ENCODE results near the gene PSMB11. TPM values are rescaled to one million over a fixed set of nuclear protein-coding genes. Genes with fewer than 3 reads are reported as not detected.

The PSMB11 gene
- total RNA-seq, 1 donor from 2014 or later, result not detected

Other genes with a start within 250 kb of the PSMB11 start
- gene SLC7A7, start 226.8 kb upstream of the PSMB11 start, total RNA-seq, result 2.3 TPM
- 96.7 TPM for gene MRPL52, start 212.3 kb upstream of the PSMB11 start, total RNA-seq
- gene MMP14, start 205.6 kb upstream of the PSMB11 start, total RNA-seq, result 26.1 TPM
- 71.0 TPM for gene LRP10, start 170.5 kb upstream of the PSMB11 start, total RNA-seq
- gene REM2, start 159.0 kb upstream of the PSMB11 start, total RNA-seq, result 0.19 TPM
- 48.1 TPM for gene RBM23, start 123.1 kb upstream of the PSMB11 start, total RNA-seq
- 40.2 TPM for gene PRMT5, start 112.8 kb upstream of the PSMB11 start, total RNA-seq
- 16.5 TPM for gene HAUS4, start 85.1 kb upstream of the PSMB11 start, total RNA-seq
- 14.0 TPM for gene AJUBA, start 59.7 kb upstream of the PSMB11 start, total RNA-seq
- 3.7 TPM for gene C14orf93, start 32.1 kb upstream of the PSMB11 start, total RNA-seq
- gene PSMB5, start 7.3 kb upstream of the PSMB11 start, total RNA-seq, result 120 TPM
- gene CDH24, start 15.3 kb downstream of the PSMB11 start, total RNA-seq, result 2.6 TPM
- 72.4 TPM for gene ACIN1, start 52.9 kb downstream of the PSMB11 start, total RNA-seq
- gene C14orf119, start 53.3 kb downstream of the PSMB11 start, total RNA-seq, result 28.9 TPM
- not detected for gene CIROP, start 62.8 kb downstream of the PSMB11 start, total RNA-seq
- not detected for gene CEBPE, start 77.0 kb downstream of the PSMB11 start, total RNA-seq
- gene SLC7A8, start 141.4 kb downstream of the PSMB11 start, total RNA-seq, result 4.4 TPM
- gene RNF212B, start 195.7 kb downstream of the PSMB11 start, total RNA-seq, result not detected
- gene HOMEZ, start 243.9 kb downstream of the PSMB11 start, total RNA-seq, result 9.0 TPM